Stimulated activated CD8-positive, alpha-beta memory T cell treated with anti-CD3 and anti-CD28 coated beads, Interleukin-4, amount 100 ng/mL, for 4 hours (primary cell): Measurements from ENCODE around the gene DSCAM.

Source experiments
- DNase-seq, 2 donors: peaks; one replicate each; pipeline ENCODE4 v3.0.0-alpha.2; 2020; ENCODE audit warnings: low read depth in 2 of 2, low spot score in 1 of 2

DSCAM gene

DNA sequence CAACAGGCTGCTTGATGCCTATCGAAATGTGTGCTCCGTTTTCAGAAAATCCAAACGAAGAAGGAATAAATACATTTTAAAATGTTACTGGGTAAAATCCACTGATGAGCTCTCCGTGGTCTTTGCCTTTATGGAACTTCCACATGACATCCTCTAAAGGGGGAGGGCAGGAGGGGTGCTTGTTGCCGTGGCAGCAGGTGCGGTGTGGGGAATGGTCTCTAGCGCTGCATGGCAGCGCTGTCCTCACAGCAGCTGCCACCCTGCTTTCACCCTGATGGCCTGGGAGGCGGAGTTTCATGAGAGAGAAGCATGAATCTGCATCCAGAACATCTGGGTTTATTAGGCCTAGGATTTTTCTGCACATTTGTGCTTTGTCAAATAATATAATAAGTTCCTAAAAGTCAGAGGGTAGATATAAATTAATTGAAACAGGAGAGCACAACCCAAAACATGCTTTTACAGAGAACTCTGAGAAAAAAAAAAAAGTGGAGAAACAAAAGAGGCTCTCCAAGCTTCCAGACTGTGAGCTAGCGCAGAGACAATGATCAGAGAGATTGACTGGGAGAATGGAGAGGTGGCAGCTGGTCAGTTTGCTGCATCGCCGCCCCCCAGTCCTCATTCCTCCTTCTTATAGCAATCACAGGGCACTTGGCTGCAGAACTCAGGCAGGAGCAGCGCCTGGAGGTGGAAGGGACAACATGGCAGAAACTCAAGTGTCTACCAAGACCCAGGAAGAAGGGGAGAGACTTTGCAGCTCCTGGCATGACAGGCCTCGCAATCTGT lies 228.6 kb downstream of the DSCAM start:
- no peak for DNase-seq

DNA sequence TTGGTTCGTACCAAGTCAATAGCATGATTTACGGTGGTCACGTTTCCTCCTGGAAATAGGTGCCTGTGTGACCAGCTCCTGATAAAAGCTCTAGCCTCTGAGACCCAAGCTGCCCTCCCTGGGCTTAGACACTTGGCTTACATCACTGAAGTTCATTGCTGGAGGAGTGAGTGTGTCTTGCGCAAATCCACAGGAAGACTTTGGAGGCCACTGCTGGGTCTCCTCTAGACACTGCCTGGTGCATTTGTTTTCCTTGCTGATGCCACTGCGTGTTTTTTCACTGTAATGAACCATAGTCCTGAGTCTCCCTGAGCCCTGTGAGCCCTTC lies 230.6 kb downstream of the DSCAM start:
- DNase-seq = no peak

DNA sequence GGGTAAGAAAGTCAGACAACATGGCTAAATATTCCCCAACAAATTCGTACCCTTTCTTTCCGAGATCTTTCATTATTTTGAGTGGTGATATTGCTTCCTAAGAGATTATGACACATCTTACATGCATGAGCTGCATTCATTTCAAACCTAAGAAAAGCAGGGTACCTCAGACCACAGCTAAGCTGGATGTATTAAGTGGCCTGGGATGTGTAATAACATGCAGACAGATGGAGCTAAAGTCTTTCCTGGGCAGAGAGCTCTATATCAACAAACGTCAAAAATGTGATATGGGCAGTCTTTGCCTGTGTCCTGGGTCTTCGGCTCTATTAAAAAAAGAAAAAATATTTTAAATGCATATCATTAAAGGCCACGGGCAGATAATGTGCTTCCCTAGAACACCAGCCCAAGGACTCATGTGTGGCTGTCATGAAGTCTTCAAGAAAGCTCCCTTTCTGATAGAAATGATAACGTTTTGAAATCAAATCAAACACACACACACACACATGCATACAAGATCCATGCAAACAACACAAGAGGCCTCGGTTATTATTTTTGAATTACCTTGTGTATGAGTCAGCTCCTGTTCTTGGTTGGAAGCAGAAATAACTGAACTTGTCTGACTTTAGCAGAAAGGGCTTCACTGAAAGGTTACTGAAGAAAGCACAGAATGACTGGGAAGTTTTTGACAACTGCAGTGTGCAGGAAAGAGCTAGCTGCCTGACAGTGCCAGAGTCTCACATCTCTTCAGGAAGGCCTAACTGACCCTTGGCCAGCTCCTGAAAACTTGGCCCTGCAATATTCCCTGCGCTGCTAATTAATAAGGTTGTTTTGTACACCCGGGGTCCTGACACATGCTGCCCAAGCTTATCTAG lies 231.2 kb downstream of the DSCAM start:
- no peak for DNase-seq

DNA sequence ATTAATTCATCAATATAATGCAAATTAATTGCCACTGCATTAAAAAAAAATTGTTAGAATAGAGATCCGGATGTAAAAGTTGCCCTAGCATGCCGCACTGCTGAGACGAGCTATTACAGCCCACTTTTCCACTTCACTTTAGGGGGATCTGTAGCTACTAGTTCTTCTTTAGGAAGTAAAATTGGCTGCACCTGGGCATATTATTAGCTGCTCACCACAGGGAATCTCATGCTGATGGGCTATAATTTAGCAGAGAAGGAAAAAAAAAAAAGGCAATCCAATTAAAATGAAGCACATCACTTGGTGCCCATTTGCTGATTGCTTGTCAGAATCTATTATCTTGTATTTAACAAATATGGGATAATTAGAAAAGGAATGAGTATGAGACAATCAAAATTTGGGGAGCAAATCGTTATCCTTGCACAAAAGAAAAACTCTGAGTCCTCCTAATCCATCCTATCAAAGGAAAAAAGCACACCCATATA lies 233.4 kb downstream of the DSCAM start:
- no peak for DNase-seq

DNA sequence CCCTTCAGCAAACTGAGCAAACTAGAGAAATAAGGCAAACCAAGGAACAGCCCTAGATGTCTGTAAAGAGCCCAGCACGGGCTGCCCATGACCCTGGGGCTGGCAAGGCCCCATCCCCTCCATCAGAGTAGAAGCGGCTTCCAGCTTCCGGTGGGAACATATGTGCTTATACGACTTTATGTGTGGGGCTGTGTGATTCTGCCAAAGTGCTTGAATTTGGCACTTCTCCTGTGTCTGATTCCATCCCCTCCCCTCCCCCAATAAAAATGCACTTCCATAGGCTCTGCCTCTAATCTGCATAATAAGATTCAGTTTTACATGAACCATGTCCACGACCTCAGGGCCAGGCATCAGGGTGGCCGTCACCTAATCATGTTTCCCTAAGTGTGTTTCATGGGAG lies 236.6 kb downstream of the DSCAM start:
- no peak for DNase-seq

DNA sequence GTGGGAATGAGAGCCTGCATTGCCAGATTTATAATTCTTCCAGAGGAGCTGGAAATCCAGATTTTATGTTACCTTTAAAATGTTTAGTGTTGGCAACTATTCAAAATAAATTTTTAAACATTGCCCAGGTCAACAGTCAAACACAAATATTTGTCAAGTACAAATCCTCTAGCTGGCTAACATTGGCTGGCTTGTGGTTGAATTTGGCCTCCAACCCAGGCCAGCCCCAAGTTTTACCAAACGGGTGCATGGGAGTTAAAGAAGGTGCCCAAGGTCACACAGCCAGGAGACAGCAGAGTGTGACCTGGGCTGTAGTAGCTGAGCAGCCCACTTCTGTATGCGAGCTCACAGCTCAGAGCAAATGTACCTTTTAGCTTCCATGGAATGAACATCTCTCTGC lies 240.6 kb downstream of the DSCAM start:
- no peak for DNase-seq

DNA sequence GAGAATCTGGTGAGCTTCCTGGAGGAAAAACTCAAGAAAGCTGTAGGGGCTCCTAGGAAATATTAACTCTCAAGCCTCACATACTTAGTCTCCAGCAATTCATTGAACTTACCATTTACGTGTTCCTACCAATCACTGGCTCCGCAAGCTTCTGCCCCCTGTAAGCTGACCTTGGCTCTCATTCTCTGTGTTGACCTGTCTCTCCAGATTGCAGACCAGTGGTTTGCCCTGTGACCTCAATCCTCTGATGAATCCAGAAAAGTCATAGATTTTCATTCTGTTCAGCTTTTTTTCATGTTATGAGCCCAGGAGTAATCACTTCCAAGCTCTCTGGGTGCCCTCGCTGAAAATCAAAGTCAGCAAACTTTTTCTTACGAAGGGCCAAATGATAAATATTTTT lies 241.9 kb downstream of the DSCAM start:
- no peak for DNase-seq

DNA sequence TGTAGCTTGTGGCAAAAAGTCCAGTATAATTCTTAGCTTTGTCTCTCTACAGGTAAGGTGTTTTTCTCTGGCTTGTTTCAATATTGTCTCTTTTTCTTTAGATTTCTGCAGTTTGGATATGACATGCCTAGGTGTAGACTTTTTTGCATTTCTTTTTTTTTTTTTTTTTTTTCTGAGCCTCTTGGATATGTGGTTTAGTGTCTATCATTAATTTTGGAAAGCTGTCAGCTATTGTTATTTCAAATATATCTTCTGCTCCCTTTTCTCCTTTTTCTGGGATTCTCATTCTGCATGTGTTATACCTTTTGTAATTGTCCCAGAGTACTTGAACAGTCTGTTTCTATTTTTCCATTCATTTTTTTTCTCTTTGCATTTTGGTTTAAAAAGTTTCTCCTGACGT lies 243.2 kb downstream of the DSCAM start:
- no peak for DNase-seq

DNA sequence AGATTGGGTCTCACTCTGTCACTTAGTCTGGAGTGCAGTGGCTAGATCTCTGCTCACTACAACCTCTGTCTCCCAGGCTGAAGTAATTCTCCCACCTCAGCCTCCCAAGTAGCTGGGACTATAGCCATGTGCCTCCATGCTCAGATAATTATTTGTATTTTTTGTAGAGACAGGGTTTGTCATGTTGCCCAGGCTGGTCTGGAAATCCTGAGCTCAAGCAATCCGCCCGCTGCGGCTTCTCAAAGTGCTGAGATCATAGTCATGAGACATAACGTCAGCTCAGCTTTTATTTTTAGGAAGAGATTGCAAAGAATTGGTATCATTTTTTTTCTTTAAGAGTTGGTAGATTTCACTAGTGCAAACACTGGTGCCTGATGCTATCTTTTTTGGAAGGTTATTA lies 244.9 kb downstream of the DSCAM start:
- no peak for DNase-seq

DNA sequence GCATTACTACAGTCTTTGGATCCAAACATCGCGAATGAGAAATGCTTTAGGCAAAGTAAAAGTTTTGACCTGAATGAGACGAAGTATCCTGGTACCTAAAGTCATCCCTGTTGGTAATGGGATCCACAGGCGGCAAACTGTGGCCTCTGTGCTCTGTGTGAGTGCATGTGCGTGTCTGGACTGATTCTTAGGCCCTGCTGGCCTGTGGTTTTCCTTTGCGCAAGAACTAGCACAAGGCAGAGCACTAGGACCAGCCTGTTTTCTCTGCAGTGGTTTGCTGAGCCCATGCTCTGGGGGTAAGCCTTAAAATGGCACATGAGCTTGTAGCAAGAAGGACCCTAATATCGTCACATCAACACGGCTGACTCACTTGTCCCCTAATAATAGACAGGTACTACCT lies 251.2 kb downstream of the DSCAM start:
- DNase-seq = no peak

DNA sequence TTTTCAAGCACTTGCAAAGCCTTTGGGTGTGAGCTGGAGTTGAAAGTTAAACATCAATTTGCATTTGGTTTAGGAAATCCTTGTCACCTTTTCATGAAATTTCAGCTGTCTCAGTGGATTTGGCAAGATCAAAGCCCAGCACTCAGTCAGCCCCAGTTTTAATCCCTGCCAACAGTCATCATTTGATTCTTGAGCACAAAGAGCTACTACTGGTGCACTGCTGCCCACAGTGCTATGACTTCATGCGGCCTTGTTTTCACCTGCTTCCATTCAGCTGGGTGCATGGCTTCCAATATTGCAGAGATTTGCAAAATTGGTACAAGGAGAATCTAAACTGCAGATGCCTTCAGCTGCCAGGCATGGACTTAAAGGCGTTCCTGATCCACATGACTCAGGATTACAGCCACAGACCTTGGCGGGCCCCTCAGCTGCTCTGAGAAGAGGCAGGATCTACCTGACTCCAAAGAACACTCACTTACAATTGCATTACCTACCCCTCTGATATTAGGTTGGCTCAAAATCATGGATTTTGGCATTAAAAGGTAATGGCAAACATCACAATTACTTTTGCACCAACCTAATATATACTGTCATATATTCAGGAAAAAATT lies 259.1 kb downstream of the DSCAM start:
- no peak for DNase-seq

DNA sequence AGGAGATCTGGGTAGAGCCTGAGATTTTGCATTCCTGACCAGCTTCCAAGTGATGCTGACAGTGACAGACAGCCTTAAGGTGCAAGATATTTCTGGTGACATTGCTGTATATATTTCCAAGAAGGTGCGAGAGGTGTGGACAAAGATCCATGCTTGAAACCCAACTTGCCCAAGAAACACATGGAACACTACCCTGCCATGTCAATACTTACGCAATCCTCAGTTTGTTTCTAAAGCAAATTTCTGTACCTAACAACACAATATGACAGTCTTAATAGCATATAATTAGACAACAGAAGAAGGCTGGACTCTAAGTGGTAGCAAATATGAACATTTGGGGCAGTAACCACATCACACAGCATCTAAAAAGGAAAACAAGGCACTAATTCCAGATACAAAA lies 260.4 kb downstream of the DSCAM start:
- DNase-seq = no peak

DNA sequence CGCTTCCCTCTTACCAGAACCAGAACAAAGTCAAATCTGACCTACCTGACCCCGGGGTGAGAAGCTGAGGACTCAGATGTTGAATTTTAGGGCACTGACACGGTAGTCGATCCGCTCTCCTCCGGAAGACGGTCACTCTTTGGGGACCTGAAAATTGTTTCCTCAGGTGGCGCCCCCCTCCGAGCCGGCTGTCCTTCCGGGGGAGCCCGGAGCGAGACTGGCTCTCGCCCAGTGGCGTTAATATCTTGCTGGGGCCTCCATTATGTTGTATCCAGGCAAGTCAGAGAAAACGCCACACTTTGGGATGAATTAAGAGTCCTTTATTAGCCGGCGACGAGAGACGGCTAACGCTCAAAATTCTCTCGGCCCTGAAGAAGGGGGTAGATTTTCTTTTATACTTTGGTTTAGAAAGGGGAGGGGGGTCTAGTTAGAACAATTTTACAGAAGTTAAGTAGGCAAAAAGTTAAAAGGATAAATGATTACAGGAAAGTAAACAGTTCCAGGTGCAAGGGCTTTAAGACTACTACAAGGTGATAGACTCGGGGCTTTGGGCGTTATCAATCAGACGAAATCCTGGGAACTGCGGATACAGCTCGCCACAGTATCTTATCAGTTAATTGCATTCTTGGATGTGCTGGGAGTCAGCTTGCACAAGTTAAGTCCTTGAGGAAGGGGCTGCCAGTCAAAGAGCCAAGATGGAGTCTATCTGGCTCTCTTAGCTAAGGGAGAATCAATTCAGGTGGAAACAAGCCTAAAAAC lies 269.5 kb downstream of the DSCAM start:
- no peak for DNase-seq

DNA sequence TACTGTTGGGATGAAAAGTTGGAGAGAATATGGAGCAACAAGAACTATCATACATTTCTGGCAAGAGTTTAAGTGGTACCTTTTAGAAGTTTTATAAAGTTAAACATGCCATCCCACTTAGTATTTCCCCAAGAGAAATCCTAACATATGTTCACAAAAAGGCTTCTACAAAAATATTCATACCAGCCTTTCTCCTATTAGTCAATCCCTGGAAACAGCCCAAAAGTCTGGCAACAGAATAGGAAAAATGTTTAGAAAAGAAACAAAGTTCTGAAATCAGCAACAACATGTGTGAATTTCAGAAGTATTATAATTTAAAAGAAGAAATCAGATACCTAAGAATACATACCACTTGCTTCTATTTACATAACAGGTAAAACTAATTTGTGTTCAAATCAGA lies 271.0 kb downstream of the DSCAM start:
- no peak for DNase-seq

DNA sequence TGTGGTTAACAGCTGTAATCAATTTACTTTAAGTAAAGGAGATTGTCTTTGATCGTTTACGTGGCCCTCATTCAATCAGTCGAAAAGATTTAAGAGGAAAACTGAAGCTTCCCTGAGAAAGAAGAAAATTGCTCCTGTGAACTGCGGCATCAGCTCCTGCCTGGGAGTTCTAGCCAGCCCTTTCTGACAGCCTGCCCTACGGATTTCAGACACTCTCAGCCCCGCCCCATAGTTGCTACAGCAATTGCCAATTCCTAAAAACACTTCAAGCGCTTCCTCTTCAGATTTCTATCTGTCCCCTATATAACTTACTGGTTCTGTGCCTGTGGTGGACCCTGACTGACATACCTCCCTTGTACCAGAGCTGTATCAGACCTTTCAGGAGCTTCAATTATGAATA lies 277.6 kb downstream of the DSCAM start:
- no peak for DNase-seq

DNA sequence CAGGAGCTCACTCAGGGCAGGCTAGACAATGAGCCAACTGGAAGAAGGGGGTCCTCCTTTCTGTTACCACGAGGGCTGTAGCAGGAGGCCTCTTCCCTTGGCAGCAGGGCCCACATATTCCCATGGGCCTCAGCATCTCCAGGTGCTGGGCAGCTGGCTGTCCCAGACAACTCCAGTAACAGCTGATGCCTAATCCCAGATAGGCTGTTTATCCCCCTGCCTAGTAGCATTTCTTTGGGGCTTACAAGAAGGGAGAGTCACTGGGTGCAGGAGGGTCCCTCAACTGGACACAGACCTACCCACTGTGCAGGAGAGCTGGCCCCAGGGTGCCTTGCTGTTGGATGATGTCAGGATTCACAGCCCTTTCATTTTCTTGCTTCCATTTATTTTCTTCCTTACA lies 278.2 kb downstream of the DSCAM start:
- no peak for DNase-seq

DNA sequence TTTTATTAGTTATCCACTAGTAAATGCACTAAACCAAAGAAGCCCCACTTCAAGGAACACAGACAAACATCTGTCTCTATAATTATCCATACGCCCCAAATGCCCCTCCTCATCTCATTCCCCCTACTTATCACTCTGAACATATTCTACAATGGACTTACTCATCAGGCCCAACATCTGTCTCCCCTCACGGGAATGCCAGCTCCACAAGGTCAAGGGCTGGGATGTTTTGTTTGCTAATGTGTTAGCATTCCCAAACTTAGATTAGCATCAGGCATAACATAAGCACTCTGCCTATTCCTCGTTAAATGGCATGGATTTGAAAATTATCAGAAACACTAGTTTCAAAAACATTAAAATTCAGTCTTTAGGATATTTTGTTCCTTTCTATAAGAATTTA lies 279.5 kb downstream of the DSCAM start:
- DNase-seq = no peak

DNA sequence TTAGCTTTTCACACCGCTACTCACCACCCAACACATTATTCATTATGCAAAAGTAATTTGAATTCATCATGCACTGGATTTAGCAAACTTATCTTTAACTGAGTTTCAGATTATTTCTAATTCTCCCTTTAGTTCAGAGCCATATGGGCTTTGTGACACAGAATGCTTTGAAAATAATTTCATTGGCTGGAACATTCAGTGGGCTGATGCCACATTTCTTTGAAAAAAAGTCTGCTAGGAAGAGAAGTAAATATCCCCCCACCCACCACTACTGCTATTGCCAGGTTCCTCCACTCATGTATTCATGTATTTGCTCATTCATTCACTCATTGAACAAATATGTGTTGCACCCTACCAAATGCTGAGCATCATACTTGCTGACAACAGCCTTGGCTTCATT lies 280.5 kb downstream of the DSCAM start:
- no peak for DNase-seq

DNA sequence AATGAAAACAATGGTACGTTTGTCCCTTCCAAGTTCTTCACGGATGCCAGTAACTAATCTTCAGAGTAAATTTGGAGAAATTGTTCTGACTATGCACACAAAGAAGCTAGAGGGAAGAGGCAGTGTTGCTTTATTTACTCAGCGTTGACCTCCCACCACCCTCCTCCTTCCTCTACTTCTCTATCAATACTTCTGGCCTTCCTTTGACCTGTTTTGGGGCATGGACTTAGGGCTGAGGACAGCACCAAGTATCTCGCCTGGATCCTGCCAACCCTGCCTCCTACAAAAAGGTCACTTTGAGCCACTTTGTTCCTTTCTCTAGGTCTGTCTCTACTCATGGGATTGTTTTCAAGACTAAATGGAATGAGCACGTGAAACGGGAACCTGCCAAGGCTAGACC lies 282.6 kb downstream of the DSCAM start:
- no peak for DNase-seq

DNA sequence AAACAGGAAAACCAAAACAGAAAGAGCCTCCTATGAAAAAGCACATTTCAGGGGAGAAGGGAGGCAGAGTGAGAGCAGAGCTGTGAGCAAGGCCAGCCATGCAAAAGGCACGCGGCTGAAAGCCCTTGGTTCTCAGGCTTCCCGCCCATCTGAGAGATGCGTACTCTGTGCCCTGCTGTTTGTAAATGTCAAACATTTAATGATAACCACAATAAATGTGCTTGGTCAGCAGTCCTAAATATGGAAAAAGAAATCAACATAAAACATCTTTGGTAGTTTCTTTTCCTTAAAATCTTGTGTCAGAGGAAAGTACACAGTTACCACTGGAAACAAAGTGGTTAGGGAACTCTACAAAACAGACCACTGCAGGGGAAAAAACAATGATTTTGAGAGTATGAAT lies 283.1 kb downstream of the DSCAM start:
- no peak for DNase-seq

DNA sequence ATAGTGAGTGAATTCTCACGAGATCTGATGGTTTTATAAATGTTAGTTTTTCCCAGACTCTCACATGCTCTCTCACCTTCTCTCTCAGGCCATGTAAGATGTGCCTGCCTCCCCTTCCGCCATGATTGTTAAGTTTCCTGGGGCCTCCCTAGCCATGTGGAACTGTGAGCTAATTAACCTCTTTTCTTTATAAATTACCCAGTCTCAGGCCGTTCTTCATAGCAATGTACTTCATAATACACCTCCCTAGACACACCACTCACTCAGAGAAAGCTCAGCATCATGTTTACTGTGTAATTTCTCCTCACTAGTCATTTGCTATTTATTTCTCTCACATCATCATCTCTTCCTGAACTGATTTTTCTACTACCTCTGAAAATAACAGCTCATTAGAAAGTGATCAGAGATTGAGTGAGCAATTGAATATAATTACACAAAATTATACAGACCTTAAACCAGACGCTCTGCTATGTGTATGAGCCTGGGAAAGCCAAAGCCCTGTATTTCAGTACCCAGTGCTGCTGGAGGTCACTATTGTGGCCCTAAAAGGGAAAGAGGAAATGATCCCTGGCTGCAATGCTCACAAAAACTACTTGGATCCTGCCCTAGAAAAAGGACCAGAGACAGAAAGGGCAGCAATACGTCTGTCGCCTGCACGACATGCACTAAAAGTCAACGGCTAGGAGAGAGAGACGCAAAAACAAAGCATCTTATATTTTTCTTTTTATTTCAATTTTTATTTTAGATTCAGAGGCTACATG lies 284.5 kb downstream of the DSCAM start:
- no peak for DNase-seq
